Measurements from ENCODE around the gene CPOX.

GRCh38 chr3:98553753-98554152 is 39.7 kb downstream of the CPOX start:
- TF ChIP-seq CTCF (IDR thresholded peaks at IDR 0.05), result no peak
- TF ChIP-seq POLR2AphosphoS5 (IDR thresholded peaks at IDR 0.05), result no peak
- no peak for TF ChIP-seq EP300 (IDR thresholded peaks at IDR 0.05)
- TF ChIP-seq POLR2A (IDR thresholded peaks at IDR 0.05), result no peak
